Karpas-422 (cell line): ENCODE results near the gene FXYD5. TPM values are rescaled to one million over a fixed set of nuclear protein-coding genes. Genes with fewer than 3 reads are reported as not detected.

Experiments
- DNase-seq: peaks from one replicate; pipeline ENCODE4 v3.0.0-alpha.2; 2015
- H2AFZ ChIP-seq: fragments of 200-600 bp; sonication (generic); 2 replicates; pipeline ENCODE4 v1.6.1; 2014; ENCODE audit warnings: antibody characterized with exemption, low read length, mixed read lengths
- H3K27ac ChIP-seq: fragments of 200-600 bp; sonication (generic); 2 replicates; pipeline ENCODE4 v1.5.1; 2014; ENCODE audit warnings: mild to moderate bottlenecking, low read length, moderate library complexity
- H3K27me3 ChIP-seq: fragments of 200-600 bp; sonication (generic); 2 replicates; pipeline ENCODE4 v1.6.1; 2014; ENCODE audit warnings: low read length, mixed read lengths
- H3K36me3 ChIP-seq: fragments of 200-600 bp; sonication (generic); 2 replicates; pipeline ENCODE4 v1.6.1; 2014; ENCODE audit warnings: low read length, mixed read lengths; ENCODE audit not compliant: insufficient read depth
- H3K4me1 ChIP-seq: fragments of 200-600 bp; sonication (generic); 2 replicates; pipeline ENCODE4 v1.6.1; 2014; ENCODE audit warnings: mild to moderate bottlenecking, low read length, mixed read lengths
- H3K4me2 ChIP-seq: fragments of 200-600 bp; sonication (generic); 2 replicates; pipeline ENCODE4 v1.6.1; 2014; ENCODE audit warnings: low read length, low read depth, mild to moderate bottlenecking; ENCODE audit not compliant: poor library complexity, severe bottlenecking
- H3K4me3 ChIP-seq: fragments of 200-600 bp; sonication (generic); 2 replicates; pipeline ENCODE4 v1.5.1; 2014; ENCODE audit warnings: mild to moderate bottlenecking, antibody characterized with exemption, low read length, mixed read lengths
- H3K79me2 ChIP-seq: fragments of 200-600 bp; sonication (generic); 2 replicates; pipeline ENCODE4 v1.6.1; 2014; ENCODE audit warnings: mild to moderate bottlenecking, low read length, mixed read lengths
- H3K9ac ChIP-seq: fragments of 200-600 bp; sonication (generic); 2 replicates; pipeline ENCODE4 v1.6.0; 2014; ENCODE audit warnings: low read length
- H3K9me2 ChIP-seq: fragments of 200-600 bp; sonication (generic), shearing (Covaris generic); replicated peaks from 2 replicates; pipeline ENCODE4 v1.6.0; 2014; ENCODE audit warnings: mild to moderate bottlenecking, low read length, moderate library complexity; ENCODE audit not compliant: insufficient read depth
- H3K9me3 ChIP-seq: fragments of 300-700, 200-600 bp; sonication (generic); 2 replicates; pipeline ENCODE4 v1.6.1; 2014; ENCODE audit warnings: low read length, mixed read lengths
- H4K20me1 ChIP-seq: fragments of 200-600 bp; sonication (generic); 2 replicates; pipeline ENCODE4 v1.6.1; 2014; ENCODE audit warnings: mild to moderate bottlenecking, antibody characterized with exemption, low read length, low read depth; ENCODE audit not compliant: insufficient read depth
- total RNA-seq: library from RNA; depleted of rRNA; stranded (reverse); fragments of >200 nt; shearing (Covaris generic); gene quantifications from 2 replicates; pipeline ENCODE4 v1.2.3, GENCODE V29; 2014; ENCODE audit warnings: low replicate concordance

The FXYD5 gene
- total RNA-seq, 1 experiment from 2014 or later: 134 TPM

DNA sequence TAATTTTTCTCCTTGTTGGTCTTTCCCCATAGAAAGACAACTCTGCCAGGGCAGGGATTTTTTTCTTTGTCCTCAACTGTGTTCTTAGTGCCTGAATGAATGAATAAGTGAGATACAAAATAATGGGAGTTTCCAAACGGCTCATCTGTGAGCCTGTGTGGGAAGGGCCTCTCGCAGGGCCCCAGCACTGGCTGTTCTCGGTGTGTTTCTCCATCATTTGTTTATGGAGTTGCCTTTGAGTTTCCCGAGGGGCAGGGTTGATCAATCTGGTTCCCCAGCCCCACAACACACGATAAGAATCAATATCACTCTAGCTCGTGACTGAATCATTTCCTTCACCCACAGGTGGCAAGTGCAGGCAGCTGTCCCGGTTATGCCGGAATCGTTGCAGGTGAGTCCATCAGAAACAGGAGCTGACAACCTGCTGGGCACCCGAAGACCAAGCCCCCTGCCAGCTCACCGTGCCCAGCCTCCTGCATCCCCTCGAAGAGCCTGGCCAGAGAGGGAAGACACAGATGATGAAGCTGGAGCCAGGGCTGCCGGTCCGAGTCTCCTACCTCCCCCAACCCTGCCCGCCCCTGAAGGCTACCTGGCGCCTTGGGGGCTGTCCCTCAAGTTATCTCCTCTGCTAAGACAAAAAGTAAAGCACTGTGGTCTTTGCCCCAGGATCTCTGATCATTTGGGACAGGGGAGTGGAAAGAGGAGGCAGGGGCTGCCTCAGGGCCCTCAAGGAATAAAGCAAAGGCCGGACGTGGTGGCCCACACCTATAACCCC is 14.9 kb downstream of the FXYD5 start:
- H3K27me3 ChIP-seq: no peaks in the 10 kb centered on the region
- peaks cover 5% of the 10 kb centered on the region for H3K4me1 ChIP-seq
- no peak overlapping the region for H3K9ac ChIP-seq
- peaks cover 24% of the 10 kb centered on the region for H3K36me3 ChIP-seq
- H3K9me3 ChIP-seq: peaks cover 22% of the 10 kb centered on the region
- no peak overlapping the region for H3K27ac ChIP-seq
- no peak for DNase-seq
- H3K4me3 ChIP-seq: no peak overlapping the region
- H2AFZ ChIP-seq: no peak overlapping the region
- H4K20me1 ChIP-seq: no peaks in the 10 kb centered on the region
- H3K9me2 ChIP-seq: no peaks in the 10 kb centered on the region
- no peak overlapping the region for H3K4me2 ChIP-seq
- H3K79me2 ChIP-seq: no peaks in the 10 kb centered on the region

DNA sequence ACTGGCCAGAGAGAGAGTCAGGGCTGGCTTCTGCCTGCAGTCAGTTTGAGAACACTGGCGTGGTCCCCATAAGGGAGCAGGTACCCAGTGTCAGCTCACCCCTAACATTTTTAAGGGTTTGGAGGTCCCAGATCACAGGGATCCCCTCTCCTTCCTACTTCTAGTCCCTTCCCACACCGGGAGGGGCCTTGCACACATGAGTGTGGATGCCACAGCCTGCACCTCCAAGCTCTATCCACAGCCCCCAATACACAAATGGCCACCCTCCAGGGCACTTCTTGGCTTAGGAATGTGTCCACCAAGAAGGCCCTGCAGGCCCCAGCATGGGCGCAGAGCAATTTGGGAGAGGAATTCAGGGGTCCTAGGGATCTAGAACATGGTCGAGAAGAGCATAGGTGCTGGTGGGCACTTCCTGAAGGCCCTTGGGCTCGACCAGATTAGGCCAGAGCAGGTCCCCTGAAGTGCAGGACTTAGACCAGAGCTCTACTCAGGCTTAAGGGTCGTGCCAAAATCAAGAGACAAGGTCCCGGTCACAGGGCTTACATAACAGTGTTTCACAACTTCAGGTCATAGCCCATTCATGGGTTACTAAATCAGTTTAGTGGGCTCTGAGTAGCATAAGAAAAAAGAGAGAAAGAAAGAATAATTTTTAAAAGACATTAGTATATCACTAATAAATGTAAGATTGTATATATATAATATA is 16.0 kb downstream of the FXYD5 start:
- Histone ChIP-seq H3K9me2 (no peaks in the 10 kb centered on the region), H4K20me1 (no peaks in the 10 kb centered on the region), H2AFZ (no peak overlapping the region), H3K4me1 (peaks cover 5% of the 10 kb centered on the region), H3K79me2 (no peaks in the 10 kb centered on the region), H3K4me3 (no peak overlapping the region), H3K4me2 (no peak overlapping the region), H3K9me3 (peaks cover 11% of the 10 kb centered on the region), H3K9ac (no peak overlapping the region), H3K36me3 (peaks cover 14% of the 10 kb centered on the region), H3K27me3 (no peaks in the 10 kb centered on the region), H3K27ac (no peak overlapping the region)
- DNase-seq: no peak

DNA sequence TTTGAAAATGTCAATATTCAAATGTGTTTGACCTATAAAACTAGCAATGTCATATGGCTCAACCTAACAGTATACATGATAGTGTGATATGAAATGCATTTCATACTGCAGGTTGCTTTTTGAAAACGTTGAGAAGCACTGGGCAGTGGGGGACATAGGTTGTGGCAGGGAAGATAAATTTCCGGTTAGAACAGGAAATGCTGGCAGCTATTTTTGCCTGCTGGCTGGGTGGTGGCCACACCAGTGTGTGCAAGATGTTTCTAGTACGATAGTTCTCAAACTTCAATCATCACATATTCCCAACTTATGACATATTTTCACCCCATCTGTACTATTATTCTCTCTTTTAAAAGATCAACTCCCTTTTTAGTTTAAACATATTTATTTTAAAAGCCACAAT is 17.2 kb downstream of the FXYD5 start:
- H3K9ac ChIP-seq: no peak overlapping the region
- H3K9me2 ChIP-seq: no peaks in the 10 kb centered on the region
- no peaks in the 10 kb centered on the region for H4K20me1 ChIP-seq
- no peaks in the 10 kb centered on the region; the same call in 1 of the 2 replicates for H3K9me3 ChIP-seq
- peaks cover 1% of the 10 kb centered on the region for H3K36me3 ChIP-seq
- H3K4me2 ChIP-seq: no peak overlapping the region
- no peak for DNase-seq
- no peak overlapping the region for H2AFZ ChIP-seq
- H3K4me1 ChIP-seq: peaks cover 5% of the 10 kb centered on the region
- no peaks in the 10 kb centered on the region for H3K27me3 ChIP-seq
- no peaks in the 10 kb centered on the region for H3K79me2 ChIP-seq
- no peak overlapping the region for H3K27ac ChIP-seq
- H3K4me3 ChIP-seq: no peak overlapping the region

DNA sequence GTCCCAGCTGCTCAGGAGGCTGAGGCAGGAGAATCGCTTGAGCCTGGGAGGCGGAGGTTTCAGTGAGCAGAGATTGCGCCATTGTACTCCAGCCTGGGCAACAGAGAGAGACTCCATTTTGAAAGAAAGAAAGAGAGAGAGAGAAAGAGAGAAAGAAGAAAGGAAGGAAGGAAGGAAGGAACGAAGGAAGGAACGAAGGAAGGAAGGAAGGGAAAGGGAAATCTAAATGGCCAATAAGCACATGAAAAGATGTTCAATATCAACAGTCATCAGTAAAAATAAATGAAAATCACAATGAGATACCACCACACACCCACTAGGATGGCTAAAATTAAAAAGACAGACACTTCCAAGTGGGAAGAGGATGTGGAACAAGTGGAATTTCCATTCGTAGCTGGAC is 19.7 kb downstream of the FXYD5 start:
- no peaks in the 10 kb centered on the region for H3K9me2 ChIP-seq
- DNase-seq: no peak
- H3K4me2 ChIP-seq: no peak overlapping the region
- no peak overlapping the region for H2AFZ ChIP-seq
- H3K79me2 ChIP-seq: no peaks in the 10 kb centered on the region
- H3K9me3 ChIP-seq: no peaks in the 10 kb centered on the region
- no peak overlapping the region for H3K4me3 ChIP-seq
- no peaks in the 10 kb centered on the region for H4K20me1 ChIP-seq
- no peaks in the 10 kb centered on the region for H3K4me1 ChIP-seq
- no peak overlapping the region for H3K27ac ChIP-seq
- no peaks in the 10 kb centered on the region for H3K27me3 ChIP-seq
- H3K9ac ChIP-seq: no peak overlapping the region
- no peaks in the 10 kb centered on the region for H3K36me3 ChIP-seq

DNA sequence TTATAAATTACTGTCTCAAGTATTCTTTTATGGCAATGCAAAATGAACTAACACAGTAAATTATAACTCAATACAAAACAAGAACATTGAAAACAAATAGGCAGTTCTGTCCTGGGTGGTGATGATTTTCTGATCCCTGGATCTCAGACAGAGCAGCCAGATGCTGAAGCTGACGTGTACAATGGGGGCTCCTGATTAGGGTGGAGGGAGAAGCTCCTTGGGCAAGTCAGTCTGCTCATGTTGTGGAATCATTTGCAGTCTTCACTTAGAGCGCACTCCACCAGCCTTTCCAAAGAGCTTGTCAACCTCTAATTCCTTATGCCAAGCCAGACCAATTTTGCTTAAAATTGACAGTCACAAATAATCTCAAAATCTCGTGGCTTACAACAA is 21.6 kb downstream of the FXYD5 start:
- Histone ChIP-seq H3K4me2 (no peak overlapping the region), H3K4me1 (no peaks in the 10 kb centered on the region), H3K27ac (no peak overlapping the region), H3K79me2 (no peaks in the 10 kb centered on the region), H3K27me3 (no peaks in the 10 kb centered on the region), H2AFZ (no peak overlapping the region), H3K9me3 (no peaks in the 10 kb centered on the region), H4K20me1 (no peaks in the 10 kb centered on the region), H3K9me2 (no peaks in the 10 kb centered on the region), H3K9ac (no peak overlapping the region), H3K4me3 (no peak overlapping the region), H3K36me3 (no peaks in the 10 kb centered on the region)
- DNase-seq: no peak

DNA sequence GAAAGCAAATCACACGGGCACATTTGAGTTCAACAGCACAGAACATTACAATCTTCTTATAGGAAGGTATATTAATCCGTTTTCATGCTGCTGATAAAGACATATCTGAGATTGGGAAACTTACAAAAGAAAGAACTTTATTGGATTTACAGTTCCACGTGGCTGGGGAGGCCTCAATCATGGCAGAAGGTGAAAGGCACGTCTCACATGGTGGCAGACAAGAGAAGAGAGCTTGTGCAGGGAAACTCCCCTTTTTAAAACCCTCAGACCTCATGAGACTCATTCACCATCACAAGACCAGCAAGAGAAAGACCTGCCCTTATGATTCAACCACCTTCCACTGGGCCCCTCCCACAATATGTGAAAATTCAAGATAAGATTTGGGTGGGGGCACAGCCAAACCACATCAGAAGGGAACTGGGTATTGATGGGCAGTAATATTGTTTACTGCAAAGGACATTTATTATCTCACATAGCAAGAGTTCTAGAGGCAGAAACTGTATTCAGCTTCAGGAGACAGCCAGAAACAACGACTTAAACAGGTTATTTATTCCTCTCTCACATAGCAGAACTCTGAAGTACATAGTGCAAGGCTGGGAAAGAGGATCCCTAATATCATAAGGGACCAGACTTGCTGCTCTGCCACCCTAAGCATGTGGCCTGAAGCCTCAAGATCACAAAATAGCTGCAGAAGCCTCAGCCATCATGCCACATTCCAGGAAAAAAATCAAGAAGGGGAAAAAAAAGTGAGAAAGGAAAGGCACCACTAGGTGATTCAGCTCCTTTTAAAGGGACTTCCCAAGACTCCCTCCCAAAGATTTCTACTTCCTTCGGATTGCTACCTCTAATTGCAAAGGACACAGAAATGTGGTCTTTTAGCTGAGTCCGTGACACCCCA is 23.1 kb downstream of the FXYD5 start:
- Histone ChIP-seq H3K9me2 (no peaks in the 10 kb centered on the region), H3K27ac (no peak overlapping the region), H3K9ac (no peak overlapping the region), H3K79me2 (no peaks in the 10 kb centered on the region), H3K27me3 (no peaks in the 10 kb centered on the region), H3K4me1 (no peaks in the 10 kb centered on the region), H3K9me3 (no peaks in the 10 kb centered on the region), H3K4me2 (no peak overlapping the region), H3K4me3 (no peak overlapping the region), H2AFZ (no peak overlapping the region), H4K20me1 (no peaks in the 10 kb centered on the region), H3K36me3 (no peaks in the 10 kb centered on the region)
- DNase-seq: no peak

DNA sequence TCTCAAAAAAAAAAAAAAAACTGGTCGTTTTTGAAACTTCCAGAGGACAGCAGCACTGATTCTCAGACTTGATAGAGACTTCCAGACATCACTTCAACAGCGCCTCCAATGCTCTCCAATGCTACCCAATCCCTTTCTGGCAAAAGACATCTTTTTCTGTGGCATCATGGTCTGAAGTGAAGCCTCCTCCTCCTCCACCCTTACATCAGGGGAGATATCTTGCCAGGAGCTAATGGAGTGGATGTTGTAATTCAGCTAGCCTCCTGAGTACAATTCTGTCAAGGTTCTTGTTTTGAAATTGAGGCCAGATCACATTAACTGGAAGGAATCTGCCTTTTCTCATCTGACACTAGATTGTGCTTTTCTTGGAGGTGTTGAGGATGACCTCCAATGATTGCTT is 24.2 kb downstream of the FXYD5 start:
- H3K4me1 ChIP-seq: no peaks in the 10 kb centered on the region
- H3K27ac ChIP-seq: no peak overlapping the region
- H3K9me2 ChIP-seq: no peaks in the 10 kb centered on the region
- no peaks in the 10 kb centered on the region for H3K36me3 ChIP-seq
- no peaks in the 10 kb centered on the region for H3K27me3 ChIP-seq
- no peak overlapping the region for H3K4me2 ChIP-seq
- H2AFZ ChIP-seq: no peak overlapping the region
- H3K9ac ChIP-seq: no peak overlapping the region
- no peaks in the 10 kb centered on the region for H4K20me1 ChIP-seq
- DNase-seq: no peak
- no peaks in the 10 kb centered on the region for H3K79me2 ChIP-seq
- no peaks in the 10 kb centered on the region for H3K9me3 ChIP-seq
- no peak overlapping the region for H3K4me3 ChIP-seq

DNA sequence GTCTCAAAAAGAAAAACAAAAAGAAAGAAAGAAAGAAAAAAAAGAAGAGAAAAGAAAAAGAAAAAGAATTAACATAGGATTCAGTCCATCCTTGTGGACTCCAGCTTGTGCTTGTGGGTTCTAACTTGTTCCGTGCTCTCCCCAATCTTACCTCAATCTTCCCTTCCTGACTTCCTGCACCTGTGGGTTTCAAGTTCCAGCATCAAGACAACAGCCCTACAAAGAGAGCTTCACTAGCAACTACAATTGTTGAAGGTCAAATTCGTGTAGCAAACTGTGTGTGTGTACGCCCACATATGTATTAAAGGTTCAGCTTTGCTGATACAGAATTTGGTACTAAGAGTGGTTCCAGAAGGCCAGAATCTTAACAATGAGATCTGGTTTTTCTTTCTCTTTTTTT is 25.3 kb downstream of the FXYD5 start:
- Histone ChIP-seq H3K27ac (no peak overlapping the region), H3K9me3 (no peaks in the 10 kb centered on the region), H3K27me3 (no peaks in the 10 kb centered on the region), H3K4me1 (peaks cover 5% of the 10 kb centered on the region), H3K79me2 (no peaks in the 10 kb centered on the region), H2AFZ (no peak overlapping the region), H4K20me1 (no peaks in the 10 kb centered on the region), H3K36me3 (no peaks in the 10 kb centered on the region), H3K4me2 (no peak overlapping the region), H3K4me3 (no peak overlapping the region), H3K9ac (no peak overlapping the region), H3K9me2 (no peaks in the 10 kb centered on the region)
- no peak for DNase-seq
